Fibroblast of skin of scalp (primary cell): ENCODE measurements around the gene ZNF778.

ENCODE experiments used
- DNase-seq: peaks from one replicate; pipeline ENCODE4 v3.0.0-alpha.2; 2013

ZNF778 gene

GRCh38 chr16:89194340-89195311, 22.9 kb upstream of the ZNF778 start:
- DNase-seq = no peak

GRCh38 chr16:89195521-89196171, 21.9 kb upstream of the ZNF778 start:
- no peak for DNase-seq

- DNase-seq = no peak
Measured at GRCh38 chr16:89197033-89197632, 20.4 kb upstream of the ZNF778 start.

- no peak for DNase-seq
Measured at GRCh38 chr16:89197633-89198416, 19.7 kb upstream of the ZNF778 start.

- DNase-seq = no peak
Measured at GRCh38 chr16:89198417-89199240, 18.9 kb upstream of the ZNF778 start.

GRCh38 chr16:89199241-89200123, 18.0 kb upstream of the ZNF778 start:
- no peak for DNase-seq

GRCh38 chr16:89200124-89200849, 17.2 kb upstream of the ZNF778 start, which contains the start of gene SLC22A31:
Gene SLC22A31 (minus strand): TSS chr16:89200537. CDS start chr16:89200501, 36 bp downstream.
- no peak for DNase-seq

- DNase-seq = no peak
Measured at GRCh38 chr16:89200850-89201411, 16.6 kb upstream of the ZNF778 start.

- DNase-seq = peak; percentile 74
Measured at GRCh38 chr16:89201439-89202377, 15.8 kb upstream of the ZNF778 start.

GRCh38 chr16:89202422-89203215, 14.9 kb upstream of the ZNF778 start:
- no peak for DNase-seq

- DNase-seq = no peak
Measured at GRCh38 chr16:89207993-89208392, 9.5 kb upstream of the ZNF778 start.

- DNase-seq = no peak
Measured at GRCh38 chr16:89209522-89210044, 7.9 kb upstream of the ZNF778 start.

GRCh38 chr16:89210165-89210903, 7.2 kb upstream of the ZNF778 start:
- no peak for DNase-seq

GRCh38 chr16:89210904-89211515, 6.5 kb upstream of the ZNF778 start:
- no peak for DNase-seq

GRCh38 chr16:89216315-89217137, 977 bp upstream of the ZNF778 start:
- peak; percentile 72 for DNase-seq
